K562 (cell line): ENCODE data around the gene DRAXIN. TPM values are rescaled to one million over a fixed set of nuclear protein-coding genes. Genes with fewer than 3 reads are reported as not detected.

Experiments used
- ARID1B ChIP-seq: fragments of 450-650 bp; IDR thresholded peaks from 2 replicates; pipeline ENCODE4 v1.6.1; 2016; ENCODE audit warnings: antibody characterized with exemption, mild to moderate bottlenecking, inconsistent platforms
- ATF1 ChIP-seq, 2 experiments: fragments of 450-650 bp in 1 of 2; IDR thresholded peaks; 2 replicates each; pipeline ENCODE4 v1.6.1; 2016; ENCODE audit warnings: missing compliant biosample characterization in 1 of 2, missing genetic modification characterization in 1 of 2
- BCOR ChIP-seq: fragments of 450-650 bp; IDR thresholded peaks from 2 replicates; pipeline ENCODE4 v1.6.1; 2016
- CBX5 ChIP-seq: IDR thresholded peaks from 2 replicates; pipeline ENCODE4 v1.6.1; 2014; ENCODE audit warnings: low read depth, borderline replicate concordance
- DPF2 ChIP-seq: fragments of 450-650 bp; IDR thresholded peaks from 2 replicates; pipeline ENCODE4 v1.6.1; 2016
- E2F1 ChIP-seq: sonication (generic); formaldehyde crosslinking; IDR thresholded peaks from 2 replicates; pipeline ENCODE4 v1.8.1; 2023; ENCODE audit warnings: mild to moderate bottlenecking, missing genetic modification reagents, moderate library complexity
- ELF4 ChIP-seq: fragments of 450-650 bp; formaldehyde crosslinking; IDR thresholded peaks from 2 replicates; pipeline ENCODE4 v1.4.0; 2022; ENCODE audit warnings: missing genetic modification characterization
- ESRRA ChIP-seq: fragments of 450-650 bp; IDR thresholded peaks from 2 replicates; pipeline ENCODE4 v1.6.1; 2014; ENCODE audit warnings: low read depth, mild to moderate bottlenecking, moderate library complexity, borderline replicate concordance
- MBD2 ChIP-seq: sonication (generic); IDR thresholded peaks from 2 replicates; pipeline ENCODE4 v1.6.1; 2016; ENCODE audit warnings: low read depth, borderline replicate concordance
- MCM2 ChIP-seq: fragments of 450-650 bp; IDR thresholded peaks from 2 replicates; pipeline ENCODE4 v1.6.1; 2017; ENCODE audit warnings: low read depth, mild to moderate bottlenecking
- MECOM ChIP-seq: fragments of 250-450 bp; sonication (Bioruptor Pico); IDR thresholded peaks from 2 replicates; pipeline ENCODE4 v1.8.0; 2022; ENCODE audit warnings: inconsistent platforms
- POLR3G ChIP-seq: IDR thresholded peaks from 2 replicates; pipeline ENCODE4 v1.6.1; 2011; ENCODE audit not compliant: insufficient read length, insufficient replicate concordance; ENCODE audit errors: extremely low read depth
- SOX6 ChIP-seq: fragments of 450-650 bp; IDR thresholded peaks from 2 replicates; pipeline ENCODE4 v1.6.1; 2014; ENCODE audit warnings: mild to moderate bottlenecking
- TEAD4 ChIP-seq, 2 experiments: sonication (generic) in 1 of 2; formaldehyde crosslinking in 1 of 2; IDR thresholded peaks; 2 replicates each; pipeline versions ENCODE4 v1.6.1 to v1.8.0; 2012 to 2022; ENCODE audit warnings: borderline replicate concordance in 1 of 2, inconsistent platforms in 1 of 2, low read length in 1 of 2, mild to moderate bottlenecking in 1 of 2, missing genetic modification reagents in 1 of 2
- TGIF2 ChIP-seq: sonication (generic); formaldehyde crosslinking; IDR thresholded peaks from 2 replicates; pipeline ENCODE4 v1.8.1; 2022; ENCODE audit warnings: mild to moderate bottlenecking, missing genetic modification reagents, moderate library complexity
- TOE1 ChIP-seq, 2 experiments: fragments of 450-650 bp in 1 of 2; sonication (generic) in 1 of 2; formaldehyde crosslinking in 1 of 2; IDR thresholded peaks; 2 replicates each; pipeline versions ENCODE4 v1.7.1 to v1.8.0; 2016 to 2022; ENCODE audit warnings: borderline replicate concordance in 2 of 2, mild to moderate bottlenecking in 2 of 2, antibody characterized with exemption in 1 of 2, inconsistent platforms in 1 of 2, low read depth in 1 of 2, missing genetic modification reagents in 1 of 2, moderate library complexity in 1 of 2
- ZNF124 ChIP-seq: sonication (generic); formaldehyde crosslinking; IDR thresholded peaks from 2 replicates; pipeline ENCODE4 v1.8.1; 2022; ENCODE audit warnings: missing genetic modification reagents
- ZNF263 ChIP-seq: sonication (generic); formaldehyde crosslinking; IDR thresholded peaks from 2 replicates; pipeline ENCODE4 v1.8.0; 2022; ENCODE audit warnings: mild to moderate bottlenecking, missing genetic modification reagents, borderline replicate concordance
- ZNF277 ChIP-seq: fragments of 250-450 bp; sonication (Bioruptor Pico); IDR thresholded peaks from 2 replicates; pipeline ENCODE4 v1.8.0; 2022; ENCODE audit warnings: inconsistent platforms, mild to moderate bottlenecking, moderate library complexity, borderline replicate concordance
- ZNF398 ChIP-seq: fragments of 250-450 bp; sonication (Bioruptor Pico); IDR thresholded peaks from 2 replicates; pipeline ENCODE4 v1.8.0; 2021; ENCODE audit warnings: moderate library complexity, mild to moderate bottlenecking, inconsistent platforms
- ZNF444 ChIP-seq: fragments of 250-450 bp; sonication (Bioruptor Pico); IDR thresholded peaks from 2 replicates; pipeline ENCODE4 v1.4.0; 2020; ENCODE audit warnings: mild to moderate bottlenecking, moderate library complexity
- ZNF589 ChIP-seq: fragments of 200-800 bp; sonication (Bioruptor generic); IDR thresholded peaks from 2 replicates; pipeline ENCODE4 v1.6.1; 2016; ENCODE audit warnings: low read depth, missing genetic modification characterization, missing compliant biosample characterization
- polyA plus RNA-seq, 8 experiments: library from polyadenylated mRNA; depleted of rRNA in 4 of 8; stranded (reverse) in 5 of 8; unstranded in 3 of 8; fragments of >200 nt; fragmentation: Nextera tagmentation in 2 of 8; fragmentation: Illumina TruSeq in 1 of 8; extraction: Ambion mirVana in 2 of 8; extraction: Trizol in 1 of 8; gene quantifications; 2 replicates each; pipeline versions ENCODE4 v1.2.1 to v1.2.3, GENCODE V29; 2011 to 2014; ENCODE audit warnings: inconsistent platforms in 1 of 8, missing spikeins in 1 of 8
- total RNA-seq, 7 experiments: library from RNA; depleted of rRNA in 6 of 7; stranded (reverse); fragments of >200 nt in 6 of 7; fragmentation: Illumina TruSeq in 2 of 7; extraction: Trizol in 2 of 7; gene quantifications; 2 replicates each; pipeline versions ENCODE4 v1.2.1 to v1.2.3, GENCODE V29; 2011 to 2021; ENCODE audit warnings: low replicate concordance in 1 of 7
- TF ChIP-seq, protein P1 (sequence below): fragments of 250-450 bp; sonication (Bioruptor Pico); IDR thresholded peaks from 2 replicates; pipeline ENCODE4 v1.6.1; 2021; ENCODE audit warnings: mild to moderate bottlenecking

The DRAXIN gene
- total and polyA plus RNA-seq, 9 of the 15 experiments (the other 6 are each of a cell fraction or from before 2014, with no cell fraction given) = 0.01 to 0.04 (median 0.01) TPM; not detected in 6

DNA sequence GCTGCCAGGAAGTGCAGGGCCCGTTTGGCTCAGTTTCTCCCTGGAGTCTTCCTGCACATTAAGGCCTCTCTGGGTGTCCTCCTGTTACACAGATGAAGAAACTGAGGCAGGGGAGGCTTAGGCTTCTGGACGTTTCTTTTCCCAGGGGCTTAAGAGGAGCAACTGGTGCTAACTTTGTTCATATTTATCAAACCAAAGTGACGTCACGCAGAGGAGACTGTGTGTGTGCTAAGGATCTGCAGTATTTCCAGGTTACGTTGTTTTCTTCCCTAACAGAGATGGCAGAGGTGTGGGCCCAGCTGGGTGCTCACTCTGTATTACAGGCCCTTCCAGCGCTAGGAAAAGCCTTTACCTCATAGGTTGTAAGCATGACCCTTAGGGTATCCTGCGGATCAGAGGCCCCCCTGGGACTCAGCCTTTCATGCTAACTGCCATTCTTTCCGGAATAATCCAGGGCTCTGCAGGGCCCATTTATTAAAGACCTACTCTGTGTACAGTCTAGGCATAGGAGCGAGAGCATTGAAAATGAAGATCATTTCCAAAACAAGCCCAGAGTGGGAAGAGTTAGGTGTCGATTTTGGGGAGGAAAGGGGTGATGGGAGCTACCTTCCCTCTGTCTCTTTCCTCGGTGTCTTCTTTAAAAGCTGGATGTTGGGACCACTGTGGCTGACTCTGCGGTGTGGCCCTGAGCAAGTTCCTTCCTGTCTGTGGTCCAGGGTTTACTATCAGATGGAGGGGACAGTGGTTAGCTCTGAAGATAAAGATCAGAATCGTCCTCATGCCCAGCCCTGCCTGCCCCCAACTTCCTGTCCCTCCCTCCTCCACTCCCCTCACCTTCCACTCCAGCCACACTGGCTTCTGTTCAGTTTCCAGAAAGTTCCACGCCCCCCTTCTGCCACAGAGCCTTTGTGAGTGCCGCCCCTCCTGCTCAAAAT, 49.0 kb downstream of the DRAXIN start (continued):
- TF ChIP-seq, protein P1, sequence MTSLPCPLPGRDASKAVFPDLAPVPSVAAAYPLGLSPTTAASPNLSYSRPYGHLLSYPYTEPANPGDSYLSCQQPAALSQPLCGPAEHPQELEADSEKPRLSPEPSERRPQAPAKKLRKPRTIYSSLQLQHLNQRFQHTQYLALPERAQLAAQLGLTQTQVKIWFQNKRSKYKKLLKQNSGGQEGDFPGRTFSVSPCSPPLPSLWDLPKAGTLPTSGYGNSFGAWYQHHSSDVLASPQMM (CRISPR knock-in tag) = no peak
- 0 out of 2 replicates have a peak, but pooled peaks have one; percentile 4 for TF ChIP-seq BCOR
- TF ChIP-seq ARID1B = peak; percentile 81
- peak; percentile 74 for TF ChIP-seq DPF2
- no peak for TF ChIP-seq MCM2
- TF ChIP-seq ZNF277 = no peak
- peak; percentile 70; the same call in 1 of the 2 replicates for TF ChIP-seq ZNF589 (CRISPR knock-in tag)
- peak; percentile 70; the same call in 1 of the 2 replicates for TF ChIP-seq SOX6
- no peak for TF ChIP-seq ZNF444 (CRISPR knock-in tag)
- TF ChIP-seq TOE1 (IDR thresholded peaks at IDR 0.05; ENCODE audit: borderline replicate concordance) = 0 out of 2 replicates have a peak, but pooled peaks have one; percentile 26
- TF ChIP-seq TOE1 (CRISPR knock-in tag; IDR thresholded peaks at IDR 0.05; ENCODE audit: borderline replicate concordance, low read depth) = no peak
- TF ChIP-seq E2F1 = no peak
- TF ChIP-seq ZNF263 = no peak
- TF ChIP-seq ELF4 (CRISPR knock-in tag) = no peak
- no peak for TF ChIP-seq POLR3G
- no peak for TF ChIP-seq ZNF124 (CRISPR knock-in tag)
- peak; percentile 87 for TF ChIP-seq MECOM (CRISPR knock-in tag)
- no peak for TF ChIP-seq TGIF2 (CRISPR knock-in tag)
- TF ChIP-seq ATF1 (CRISPR knock-in tag; IDR thresholded peaks at IDR 0.05) = no peak
- TF ChIP-seq ATF1 (tag; IDR thresholded peaks at IDR 0.05) = peak; percentile 78
- peak; percentile 96; the same call in 1 of the 2 replicates for TF ChIP-seq ESRRA
- no peak for TF ChIP-seq CBX5
- no peak for TF ChIP-seq ZNF398 (CRISPR knock-in tag)
- no peak; the same call in 1 of the 2 replicates for TF ChIP-seq MBD2
- TF ChIP-seq TEAD4 (IDR thresholded peaks at IDR 0.05; ENCODE audit: low read length) = peak; percentile 39; the same call in 1 of the 2 replicates
- TF ChIP-seq TEAD4 (CRISPR knock-in tag; IDR thresholded peaks at IDR 0.05; ENCODE audit: borderline replicate concordance) = no peak
